ENCODE measurements around the gene APPBP2.
"Not testable (repeated sequence)": the region's sequence is repeated elsewhere in the genome, so short reads cannot be mapped to it uniquely, and the experiment has no call there.

APPBP2 gene, protein sequence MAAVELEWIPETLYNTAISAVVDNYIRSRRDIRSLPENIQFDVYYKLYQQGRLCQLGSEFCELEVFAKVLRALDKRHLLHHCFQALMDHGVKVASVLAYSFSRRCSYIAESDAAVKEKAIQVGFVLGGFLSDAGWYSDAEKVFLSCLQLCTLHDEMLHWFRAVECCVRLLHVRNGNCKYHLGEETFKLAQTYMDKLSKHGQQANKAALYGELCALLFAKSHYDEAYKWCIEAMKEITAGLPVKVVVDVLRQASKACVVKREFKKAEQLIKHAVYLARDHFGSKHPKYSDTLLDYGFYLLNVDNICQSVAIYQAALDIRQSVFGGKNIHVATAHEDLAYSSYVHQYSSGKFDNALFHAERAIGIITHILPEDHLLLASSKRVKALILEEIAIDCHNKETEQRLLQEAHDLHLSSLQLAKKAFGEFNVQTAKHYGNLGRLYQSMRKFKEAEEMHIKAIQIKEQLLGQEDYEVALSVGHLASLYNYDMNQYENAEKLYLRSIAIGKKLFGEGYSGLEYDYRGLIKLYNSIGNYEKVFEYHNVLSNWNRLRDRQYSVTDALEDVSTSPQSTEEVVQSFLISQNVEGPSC

DNA sequence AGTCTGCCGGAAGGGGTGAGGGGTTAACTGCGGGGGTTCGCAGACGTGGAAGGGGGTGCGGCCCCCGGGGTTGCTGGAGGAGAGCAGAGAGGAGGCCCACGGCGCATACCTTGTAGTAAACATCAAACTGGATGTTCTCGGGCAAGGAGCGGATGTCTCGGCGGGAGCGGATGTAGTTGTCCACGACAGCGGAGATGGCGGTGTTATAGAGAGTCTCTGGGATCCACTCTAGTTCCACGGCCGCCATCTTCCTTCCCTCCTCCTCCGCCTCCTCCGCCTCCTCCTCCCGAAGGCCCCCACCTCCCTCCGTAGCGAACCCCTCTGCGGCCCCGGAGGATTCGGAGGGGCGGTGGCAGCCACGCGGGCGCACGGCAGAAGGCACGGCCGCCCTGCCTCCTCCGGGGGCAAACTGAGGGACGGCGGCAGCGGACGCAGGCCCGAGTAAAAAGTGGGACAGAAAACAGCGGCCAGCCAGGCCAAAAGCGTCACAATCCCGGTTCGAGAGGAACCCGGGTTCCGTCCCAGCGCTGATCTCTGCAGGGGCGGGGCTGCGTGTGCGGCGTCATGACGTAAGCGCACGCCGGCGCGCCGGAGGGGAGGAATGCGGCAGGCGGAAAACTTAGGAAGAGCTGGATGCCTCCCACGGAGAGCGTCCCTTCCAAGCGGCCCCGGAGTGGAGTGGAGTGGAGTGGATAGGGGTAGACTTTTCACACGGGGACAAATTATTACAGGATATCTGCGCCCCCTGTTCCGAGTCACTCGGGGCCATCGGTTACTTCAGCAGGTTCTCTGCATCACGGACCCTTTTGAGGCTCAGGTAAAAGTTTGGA is at the start of gene APPBP2:
Gene APPBP2 (minus strand): TSS at position 558 of the 830 bp plus-strand sequence. CDS start 311 bp downstream, at position 247.
- DNase-seq: peak; percentile 87

DNA sequence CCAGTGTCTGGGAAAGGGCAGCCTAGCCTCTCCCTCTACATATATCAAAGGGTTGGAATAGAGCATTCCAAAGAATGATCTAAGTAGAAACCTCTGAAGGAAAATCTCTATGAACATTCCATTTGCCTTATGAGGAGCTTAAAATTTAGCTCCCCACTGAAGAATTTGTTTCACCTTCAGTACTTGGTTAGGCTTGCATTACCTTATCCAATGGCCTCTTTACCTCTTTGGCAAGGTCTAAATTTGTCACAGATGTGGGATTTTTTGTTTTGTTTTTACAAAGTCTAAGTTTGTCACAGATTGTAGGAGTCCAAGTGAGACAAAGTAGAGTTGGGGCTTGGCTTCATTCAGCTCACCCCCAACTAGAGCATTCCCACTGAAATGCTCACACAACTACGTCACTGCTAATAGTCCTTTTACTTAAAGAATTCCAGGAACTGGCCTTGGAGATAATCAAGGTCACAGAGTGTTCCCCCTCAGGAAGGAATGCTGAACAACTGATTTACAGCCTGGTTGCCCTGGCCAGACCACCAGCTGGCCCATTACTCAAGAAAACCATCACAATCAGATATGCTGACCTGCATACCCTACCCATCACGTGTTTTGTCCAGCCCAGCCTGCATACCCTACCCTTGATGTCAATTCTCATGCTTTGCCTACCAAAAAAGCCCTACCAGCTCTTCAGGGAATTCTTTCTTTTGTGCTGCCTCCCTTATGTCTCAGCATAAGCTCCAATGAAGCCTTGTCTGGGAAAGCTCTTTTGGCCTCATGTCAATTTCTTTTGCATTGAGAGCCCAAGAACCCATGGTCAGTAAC is 47.4 kb upstream of the APPBP2 start:
- no peak for DNase-seq

DNA sequence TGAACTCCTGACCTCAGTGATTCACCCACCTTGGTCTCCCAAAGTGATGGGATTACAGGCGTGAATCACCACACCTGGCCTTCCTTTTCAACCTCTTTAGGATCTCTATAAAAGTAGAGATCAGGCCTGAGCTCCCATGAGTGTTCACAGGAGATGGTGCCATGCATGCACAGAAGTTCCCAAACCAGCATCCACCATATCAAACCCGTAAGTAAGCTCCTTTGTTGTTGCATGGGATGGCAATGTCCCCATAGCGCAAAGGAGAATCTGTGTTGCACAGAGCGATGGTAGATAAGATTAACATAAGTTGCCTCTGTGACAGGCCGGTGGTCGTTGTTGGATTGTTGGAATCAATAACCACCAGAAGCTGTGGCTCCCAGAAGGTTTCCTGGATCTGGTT is 39.2 kb upstream of the APPBP2 start:
- DNase-seq: no peak

DNA sequence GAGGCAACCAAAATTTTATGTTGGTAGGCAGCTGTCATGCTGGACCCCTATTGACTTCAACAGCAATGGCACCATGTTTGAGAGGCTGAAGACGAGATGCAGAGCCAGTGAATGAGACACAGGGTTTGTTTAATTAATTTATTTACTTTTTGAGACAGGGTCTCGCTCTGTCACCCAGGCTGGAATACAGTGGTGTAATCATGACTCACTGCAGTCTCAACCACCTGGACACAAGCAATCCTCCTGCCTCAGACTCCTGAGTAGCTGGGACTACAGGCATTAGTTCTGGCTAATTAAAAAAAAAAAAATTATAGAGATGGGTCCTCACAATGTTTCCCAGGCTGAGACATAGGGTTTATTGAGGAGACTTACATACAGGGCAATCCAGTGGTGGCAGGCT is 37.7 kb upstream of the APPBP2 start:
- DNase-seq: no peak

DNA sequence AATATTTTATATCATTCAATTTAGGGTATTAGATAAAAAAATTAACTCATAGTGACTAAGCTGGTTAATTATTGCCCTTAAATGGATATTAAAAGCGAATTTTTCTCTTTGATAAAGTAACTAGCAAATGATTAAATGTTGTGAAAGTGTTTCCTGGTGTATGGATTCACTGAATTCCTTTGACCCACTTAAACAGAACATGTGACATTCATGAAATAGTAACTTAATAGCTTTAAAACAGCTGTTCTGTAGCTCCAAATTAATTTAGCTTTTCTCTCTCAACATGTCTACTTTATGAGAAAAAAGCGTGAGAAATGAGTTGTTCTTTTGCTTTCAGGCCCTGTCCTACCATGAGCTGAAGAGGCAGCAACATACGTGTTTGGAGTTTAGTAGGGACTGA is 36.4 kb upstream of the APPBP2 start:
- no peak for DNase-seq

DNA sequence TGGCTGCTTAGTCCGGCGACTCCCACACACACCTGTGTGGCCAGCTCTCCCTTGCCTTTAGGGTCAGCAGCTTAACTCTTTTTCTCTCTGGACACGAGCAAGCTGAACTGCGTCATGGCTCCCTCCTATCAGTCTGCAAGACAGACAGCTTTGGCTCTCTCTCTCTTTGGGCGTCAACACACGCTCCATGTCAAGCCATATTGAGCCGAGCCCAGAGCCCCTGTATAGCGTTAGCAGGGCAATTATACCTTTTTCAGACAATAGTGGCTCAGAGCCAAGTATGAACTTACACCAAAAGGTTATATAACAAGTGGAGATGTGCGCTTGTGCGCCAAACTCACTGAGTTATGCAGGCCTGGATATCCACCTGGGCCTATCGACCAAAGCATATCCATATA is 34.8 kb upstream of the APPBP2 start:
- DNase-seq: no peak

DNA sequence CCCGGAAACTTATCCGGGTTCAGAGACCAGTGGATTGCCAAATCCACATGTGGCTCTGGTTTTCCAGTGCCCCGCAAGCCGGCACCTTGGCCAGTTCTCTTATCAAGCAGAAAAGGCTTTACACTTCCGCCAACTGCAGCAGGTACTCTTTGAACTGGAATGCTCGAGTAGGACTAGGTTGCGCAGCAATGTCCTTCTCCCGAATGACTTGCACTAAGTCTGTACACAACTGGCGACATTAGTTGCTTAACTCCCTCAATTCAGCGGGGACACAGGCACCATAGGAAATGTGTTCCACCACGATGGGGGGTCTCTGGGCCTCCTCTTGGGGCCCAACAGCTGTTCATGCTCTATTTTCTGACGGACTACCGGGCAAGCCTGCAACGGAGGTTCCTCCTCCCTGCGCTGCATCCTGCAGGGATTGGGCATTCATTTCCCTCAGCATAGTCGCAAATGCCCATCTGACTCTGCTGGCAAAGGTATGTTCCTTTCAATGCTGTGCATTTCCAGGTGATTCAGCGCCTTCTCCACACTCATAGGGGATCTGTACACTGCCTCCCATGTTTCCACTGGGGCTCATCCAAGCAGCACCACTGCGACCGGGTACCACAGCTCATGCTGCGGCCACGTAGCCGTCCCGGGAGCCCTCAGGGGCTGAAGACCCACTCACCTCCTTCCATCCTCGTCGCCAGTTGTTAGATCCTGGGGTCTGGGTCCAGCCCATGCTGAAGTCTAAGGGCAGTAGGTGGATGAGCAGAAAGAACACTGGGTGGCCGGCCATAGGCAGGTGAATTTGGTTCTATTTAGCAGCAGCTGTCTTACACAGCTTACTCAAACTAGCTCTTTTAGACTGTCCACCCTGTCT is 34.2 kb upstream of the APPBP2 start:
- no peak for DNase-seq

DNA sequence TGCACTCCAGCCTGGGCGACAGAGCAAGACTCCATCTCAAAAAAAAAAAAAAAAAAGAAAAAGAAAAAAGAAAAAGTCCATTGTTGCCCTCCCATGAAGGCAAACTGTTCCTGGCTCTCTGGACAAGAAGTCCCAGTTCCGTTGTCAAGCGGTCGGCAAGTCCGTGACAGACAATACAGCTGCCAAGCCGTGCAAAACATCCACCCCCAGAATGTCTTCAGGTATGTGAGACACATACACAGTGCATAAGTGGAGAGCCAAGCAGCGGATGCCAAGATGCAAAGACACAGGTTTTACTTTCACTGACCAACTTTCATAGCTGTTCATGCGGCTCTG is 33.6 kb upstream of the APPBP2 start:
- no peak for DNase-seq

DNA sequence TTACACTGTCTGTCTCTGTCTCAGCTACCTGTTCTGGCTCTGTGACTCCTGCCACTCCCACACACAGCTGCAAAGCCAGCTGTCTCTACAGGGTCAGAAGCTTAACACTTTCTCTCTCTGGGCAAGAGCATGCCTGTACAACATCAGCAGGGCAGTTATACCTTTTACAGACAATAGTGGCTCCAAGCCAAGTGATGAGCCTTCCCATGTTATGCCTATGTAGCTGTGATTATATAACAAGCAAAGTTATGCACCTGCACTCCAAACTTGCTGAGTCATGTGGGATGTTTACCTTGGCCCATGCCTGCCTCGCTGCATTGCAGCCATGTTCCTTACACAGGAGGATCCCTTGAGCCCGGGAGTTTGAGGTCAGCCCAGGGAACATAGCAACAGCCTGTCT is 31.8 kb upstream of the APPBP2 start:
- DNase-seq: no peak

DNA sequence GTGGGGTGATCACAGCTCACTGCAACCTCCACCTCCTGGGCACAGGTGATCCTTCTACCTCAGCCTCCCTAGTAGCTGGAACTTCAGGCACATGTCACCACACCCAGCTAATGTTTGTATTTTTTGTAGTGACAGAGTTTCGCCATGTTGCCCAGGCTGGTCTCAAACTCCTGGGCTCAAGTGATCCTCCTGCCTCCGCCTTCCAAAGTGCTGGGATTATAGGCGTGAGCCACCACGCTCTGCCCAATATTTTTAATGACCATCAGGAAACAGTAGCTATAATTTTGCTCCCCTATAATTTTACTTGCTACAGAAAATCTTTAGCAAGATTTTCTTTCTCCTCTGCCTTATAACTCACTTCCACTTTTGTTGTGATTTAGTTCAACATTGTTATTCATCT is 29.7 kb upstream of the APPBP2 start:
- no peak for DNase-seq

DNA sequence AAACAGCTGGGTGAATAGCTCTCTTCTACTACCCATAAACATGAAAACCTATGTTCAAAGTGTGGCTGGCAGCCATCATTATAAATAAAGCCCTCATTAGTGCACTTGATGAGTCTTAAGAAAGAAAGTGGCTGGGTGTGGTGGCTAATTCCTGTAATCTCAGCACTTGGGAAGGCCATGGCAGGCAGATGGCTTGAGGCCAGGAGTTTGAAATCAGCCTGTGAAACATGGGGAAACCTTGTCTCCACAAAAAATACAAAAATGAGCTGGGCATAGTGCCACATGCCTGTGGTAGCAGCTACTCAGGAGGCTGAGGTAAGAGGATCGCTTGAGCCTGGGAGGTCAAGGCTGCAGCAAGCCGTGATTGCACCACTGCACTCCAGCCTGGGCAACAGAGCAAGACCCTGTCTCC is 28.3 kb upstream of the APPBP2 start:
- no peak for DNase-seq

DNA sequence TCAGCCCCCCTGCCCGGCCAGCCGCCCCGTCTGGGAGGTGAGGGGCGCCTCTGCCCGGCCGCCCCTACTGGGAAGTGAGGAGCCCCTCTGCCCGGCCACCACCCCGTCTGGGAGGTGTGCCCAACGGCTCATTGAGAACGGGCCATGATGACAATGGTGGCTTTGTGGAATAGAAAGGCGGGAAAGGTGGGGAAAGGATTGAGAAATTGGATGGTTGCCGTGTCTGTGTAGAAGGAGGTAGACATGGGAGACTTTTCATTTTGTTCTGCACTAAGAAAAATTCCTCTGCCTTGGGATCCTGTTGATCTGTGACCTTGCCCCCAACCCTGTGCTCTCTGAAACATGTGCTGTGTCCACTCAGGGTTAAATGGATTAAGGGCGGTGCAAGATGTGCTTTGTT is 26.2 kb upstream of the APPBP2 start:
- DNase-seq: not testable (repeated sequence)

DNA sequence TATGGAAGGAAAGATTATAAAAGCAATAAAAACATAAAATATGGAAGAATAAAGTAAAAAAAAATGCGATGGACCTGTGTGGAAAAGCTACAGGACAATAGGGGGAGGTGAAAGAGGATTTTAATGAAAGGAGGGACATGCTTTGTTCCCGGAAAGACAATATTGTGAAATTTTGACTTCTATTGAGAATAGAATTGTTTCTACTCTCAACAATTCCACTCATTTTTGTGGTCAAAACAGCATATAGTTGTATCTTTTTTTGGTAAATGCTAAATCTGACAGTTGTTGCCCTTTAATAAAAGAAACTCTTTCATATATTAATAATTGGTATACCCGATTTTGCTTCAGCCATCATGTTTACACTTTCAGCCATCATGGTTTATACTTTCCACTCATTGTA is 22.9 kb upstream of the APPBP2 start:
- DNase-seq: no peak

DNA sequence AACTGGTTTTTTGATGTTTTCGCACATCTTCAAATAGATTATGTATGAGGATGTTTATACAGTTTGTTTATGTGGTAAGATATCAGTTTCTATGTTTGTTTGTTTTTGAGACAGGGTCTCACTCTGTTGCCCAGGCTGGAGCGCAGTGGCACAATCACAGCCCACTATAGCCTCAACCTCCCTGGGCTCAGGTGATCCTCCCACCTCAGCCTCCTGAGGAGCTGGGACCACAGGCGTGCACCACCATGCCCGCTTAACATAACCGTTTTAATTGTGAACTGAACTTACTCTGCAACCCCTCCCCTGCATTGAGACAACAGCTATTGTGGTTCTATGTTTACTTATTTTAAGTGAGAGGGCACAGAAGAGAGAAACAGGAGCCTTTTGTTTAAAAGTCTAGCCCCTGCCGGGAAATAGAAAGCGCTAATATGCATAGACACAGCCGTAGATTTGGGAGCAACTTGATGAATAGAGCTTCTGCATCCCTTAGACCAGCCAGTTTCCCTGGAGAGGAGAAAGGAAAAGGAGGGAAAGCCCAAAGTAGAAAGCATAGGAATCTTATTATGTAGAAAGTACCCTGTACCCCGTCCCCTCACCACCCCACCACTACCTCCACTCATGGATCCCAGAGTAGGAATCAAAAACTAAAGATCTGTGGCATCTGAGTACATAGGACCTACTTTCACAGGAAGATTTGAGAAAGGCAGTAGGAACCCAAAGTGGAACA is 19.6 kb upstream of the APPBP2 start:
- no peak for DNase-seq

DNA sequence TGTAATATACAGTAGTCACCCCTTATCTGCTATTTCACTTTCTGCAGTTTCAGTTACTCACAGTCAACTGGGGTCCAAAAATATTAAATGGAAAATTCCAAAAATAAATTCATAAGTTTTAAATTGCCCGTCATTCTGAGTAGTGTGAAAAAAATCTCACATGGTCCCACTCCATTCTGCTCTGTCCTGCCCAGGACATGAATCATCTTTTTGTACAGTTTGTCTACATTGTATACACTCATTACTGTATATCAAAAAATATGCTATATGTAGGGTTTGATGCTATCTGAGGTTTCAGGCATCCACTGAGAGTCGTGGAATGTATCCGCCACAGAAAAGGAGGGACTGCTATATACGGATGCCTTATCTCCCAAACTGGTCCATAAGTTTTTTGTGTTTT is 16.0 kb upstream of the APPBP2 start:
- no peak for DNase-seq

DNA sequence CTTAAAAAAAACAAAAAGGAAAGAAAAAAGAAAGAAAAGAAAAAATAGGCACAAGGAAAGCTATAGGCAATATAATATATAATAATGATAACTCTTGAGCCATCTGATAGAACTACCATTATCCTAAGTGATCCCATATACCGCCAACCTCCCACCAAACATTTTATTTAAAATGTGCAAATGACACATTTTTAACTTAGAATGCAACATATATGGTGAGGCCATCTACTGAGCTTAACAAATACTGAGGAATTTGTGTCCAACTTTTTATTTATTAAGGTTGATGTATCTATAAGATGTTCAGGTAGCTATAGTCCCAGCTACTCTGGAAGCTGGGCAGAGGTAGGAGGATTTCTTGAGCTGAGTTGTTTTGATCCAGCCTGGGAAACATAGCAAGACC is 14.4 kb upstream of the APPBP2 start:
- no peak for DNase-seq

DNA sequence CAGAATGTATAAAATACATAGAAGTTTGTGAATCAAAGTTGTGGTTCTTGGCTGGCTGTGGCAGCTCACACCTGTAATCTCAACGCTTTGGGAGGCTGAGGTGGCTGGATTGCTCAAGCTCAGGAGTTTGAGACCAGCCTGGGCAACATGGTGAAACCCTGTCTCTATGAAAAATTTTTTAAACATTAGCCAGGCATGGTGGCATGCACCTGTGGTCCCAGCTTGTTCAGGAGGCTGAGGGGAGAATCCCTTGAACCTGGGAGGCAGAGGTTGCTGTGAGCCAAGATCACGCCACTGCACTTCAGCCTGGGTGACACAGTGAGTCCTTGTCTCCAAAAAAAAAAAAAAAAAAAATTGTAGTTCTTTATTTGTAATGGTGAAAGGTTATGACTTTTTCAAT is 13.8 kb upstream of the APPBP2 start:
- no peak for DNase-seq

DNA sequence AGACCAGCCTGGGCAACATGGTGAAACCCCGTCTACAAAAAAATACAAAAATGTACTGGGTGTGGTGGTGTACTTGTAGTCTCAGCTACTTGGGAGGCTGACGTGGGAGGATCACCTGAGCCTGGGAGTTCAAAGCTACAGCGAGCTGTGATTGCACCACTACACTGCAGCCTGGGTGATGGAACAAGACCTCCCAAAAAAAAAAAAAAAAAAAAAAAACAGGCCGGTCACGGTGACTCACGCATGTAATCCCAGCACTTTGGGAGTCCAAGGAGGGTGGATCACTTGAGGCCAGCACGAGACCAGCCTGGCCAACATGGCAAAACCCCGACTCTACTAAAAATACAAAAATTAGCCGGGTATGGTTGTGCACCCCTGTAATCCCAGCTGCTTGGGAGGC is 12.7 kb upstream of the APPBP2 start:
- no peak for DNase-seq

DNA sequence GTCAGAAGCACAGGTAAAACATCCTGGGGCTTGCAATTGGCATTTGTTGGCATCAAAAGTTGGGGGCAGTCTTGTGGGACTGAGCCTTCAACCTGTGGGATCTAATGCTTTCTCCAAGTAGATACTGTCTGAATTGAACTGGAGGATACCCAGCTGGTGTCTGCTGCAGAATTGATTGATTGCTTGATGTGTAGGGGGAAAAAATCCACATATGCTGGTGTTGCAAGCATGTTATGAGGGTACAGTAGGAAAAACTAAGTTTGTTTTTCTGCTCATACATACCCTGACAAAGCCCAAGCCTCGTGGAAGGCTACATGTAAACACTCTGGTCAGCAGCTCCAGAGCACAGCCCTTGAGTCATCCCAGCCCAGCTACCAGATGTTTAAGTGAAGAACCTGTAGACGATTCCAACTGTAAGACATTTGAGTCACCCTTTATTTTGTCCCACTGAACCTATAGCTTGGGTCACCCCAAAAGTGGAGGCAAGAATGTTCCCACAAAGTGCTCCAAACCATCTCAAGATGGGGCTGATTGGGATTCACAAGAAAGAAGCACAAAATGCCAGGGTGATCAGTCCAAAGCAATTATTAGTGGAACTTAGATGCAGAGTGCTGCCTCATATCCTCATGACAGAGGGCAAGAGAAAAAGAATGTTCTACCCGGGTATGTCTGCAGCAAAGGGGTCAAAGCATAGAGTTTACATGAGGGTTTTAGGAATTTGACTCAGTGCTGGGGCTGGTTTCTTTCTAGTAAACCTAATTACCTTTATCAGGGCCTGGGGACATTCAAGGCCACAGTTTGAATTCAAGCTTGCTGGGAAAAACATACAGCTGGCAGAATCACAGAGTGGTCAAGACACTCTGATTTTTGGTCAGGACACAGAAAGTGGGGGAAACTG is 9.6 kb upstream of the APPBP2 start:
- DNase-seq: no peak

DNA sequence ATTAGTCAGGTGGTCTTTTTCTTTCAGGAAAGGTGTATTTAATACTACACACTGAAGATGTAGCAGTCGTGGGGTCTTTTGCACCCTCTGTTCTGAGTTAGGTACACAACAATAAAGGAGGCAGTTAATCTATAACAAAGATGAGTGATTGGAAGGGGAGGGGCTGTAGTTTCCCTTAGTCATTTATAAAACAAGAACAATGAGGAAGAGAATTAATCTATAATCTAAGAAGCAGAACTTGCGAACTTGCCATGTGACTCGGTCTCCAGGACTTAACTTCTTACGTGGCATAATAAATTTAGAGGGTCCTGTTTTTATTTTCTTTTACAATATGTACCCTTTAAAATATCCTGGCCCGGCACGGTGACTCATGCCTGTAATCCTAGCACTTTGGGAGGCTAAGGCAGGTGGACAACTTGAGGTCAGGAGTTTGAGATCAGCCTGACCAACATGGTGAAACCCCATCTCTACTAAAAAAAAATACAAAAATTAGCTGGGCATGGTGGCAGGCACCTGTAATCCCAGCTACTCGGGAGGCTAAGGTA is 8.6 kb upstream of the APPBP2 start:
- no peak for DNase-seq

Measured in NCI-H345 (cell line).